Stomach smooth muscle (tissue), 2 donors: Measurements from ENCODE around the gene CSNK1D.

ENCODE experiments used
- H3K27ac ChIP-seq: one replicate; pipeline ENCODE4 v1.7.0; 2013; ENCODE audit warnings: mild to moderate bottlenecking, low read length, inconsistent platforms
- H3K27me3 ChIP-seq, 2 donors: one replicate each; pipeline ENCODE4 v1.7.0; 2013; ENCODE audit warnings: low read length in 2 of 2; ENCODE audit not compliant: insufficient read depth in 2 of 2, control insufficient read depth in 1 of 2
- H3K36me3 ChIP-seq, 2 donors: one replicate each; pipeline ENCODE4 v1.7.0; 2013; ENCODE audit warnings: low read length in 2 of 2; ENCODE audit not compliant: control insufficient read depth in 2 of 2, insufficient read depth in 2 of 2
- H3K4me1 ChIP-seq: one replicate; pipeline ENCODE4 v1.7.0; 2013; ENCODE audit warnings: low read length; ENCODE audit not compliant: control insufficient read depth, insufficient read depth
- H3K4me3 ChIP-seq, 2 donors: one replicate each; pipeline ENCODE4 v1.7.0; 2013; ENCODE audit warnings: low read length in 2 of 2
- H3K9ac ChIP-seq, 2 donors: one replicate each; pipeline ENCODE4 v1.7.0; 2013; ENCODE audit warnings: low read length in 2 of 2, mild to moderate bottlenecking in 1 of 2
- H3K9me3 ChIP-seq, 2 donors: one replicate each; pipeline ENCODE4 v1.7.0; 2013; ENCODE audit warnings: low read length in 2 of 2; ENCODE audit not compliant: control insufficient read depth in 2 of 2
- donor health status: healthy.
- donor health status: Pancreatic carcinoma.

Gene CSNK1D

DNA sequence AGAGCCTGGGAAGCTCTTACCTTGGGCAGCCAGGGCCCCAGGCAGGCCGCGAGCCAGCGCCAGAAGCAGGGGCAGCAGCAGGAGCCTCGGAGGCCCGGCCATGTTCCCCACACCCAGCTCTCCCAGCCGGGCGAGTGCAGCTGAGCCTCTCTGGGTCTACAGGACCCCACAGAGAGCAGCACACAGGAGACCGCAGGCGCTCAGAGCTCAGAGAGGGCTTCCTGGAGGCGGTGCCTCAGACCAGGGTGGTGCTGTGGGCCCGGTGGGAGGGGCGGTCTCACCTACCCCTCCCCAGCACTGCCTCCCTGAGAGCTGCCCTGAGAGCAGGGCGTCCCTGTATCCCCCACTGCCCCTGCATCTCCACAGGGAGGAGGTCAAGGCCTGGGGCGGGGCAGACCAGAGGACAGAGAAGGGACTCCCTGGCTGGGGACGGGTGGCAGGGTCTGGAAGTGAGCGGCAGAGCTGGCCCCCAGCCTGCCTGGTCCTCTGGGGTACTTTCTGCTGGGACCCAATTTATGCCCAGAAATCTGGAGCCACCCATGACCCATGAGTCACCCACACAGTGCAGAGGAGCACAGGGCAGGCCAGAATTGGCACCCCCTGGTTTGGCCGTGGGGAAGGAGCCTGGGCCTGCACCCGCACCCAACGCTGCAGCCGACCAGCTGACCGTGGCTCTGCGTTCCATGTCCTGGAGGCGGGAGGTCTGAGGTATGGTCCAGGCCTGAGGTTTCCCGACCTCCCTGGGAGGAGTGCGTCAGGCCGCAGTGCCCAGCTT, 44.1 kb upstream of the CSNK1D start, which contains the start of gene CD7:
Gene CD7, minus strand, starts transcription at position 215 of the 775 bp plus-strand sequence. Its CDS starts 113 bp downstream, at position 102.
- Histone ChIP-seq H3K27ac (no peak within 1 kb of the TSS), H3K4me3 (no peak within 1 kb of the TSS), H3K36me3 (no peaks in the 10 kb centered on the region), H3K9me3 (no peaks in the 10 kb centered on the region), H3K27me3 (peaks cover 21 to 40% of the 10 kb centered on the region in 2 donors), H3K4me1 (peaks cover 14% of the 10 kb centered on the region), H3K9ac (no peak within 1 kb of the TSS)

DNA sequence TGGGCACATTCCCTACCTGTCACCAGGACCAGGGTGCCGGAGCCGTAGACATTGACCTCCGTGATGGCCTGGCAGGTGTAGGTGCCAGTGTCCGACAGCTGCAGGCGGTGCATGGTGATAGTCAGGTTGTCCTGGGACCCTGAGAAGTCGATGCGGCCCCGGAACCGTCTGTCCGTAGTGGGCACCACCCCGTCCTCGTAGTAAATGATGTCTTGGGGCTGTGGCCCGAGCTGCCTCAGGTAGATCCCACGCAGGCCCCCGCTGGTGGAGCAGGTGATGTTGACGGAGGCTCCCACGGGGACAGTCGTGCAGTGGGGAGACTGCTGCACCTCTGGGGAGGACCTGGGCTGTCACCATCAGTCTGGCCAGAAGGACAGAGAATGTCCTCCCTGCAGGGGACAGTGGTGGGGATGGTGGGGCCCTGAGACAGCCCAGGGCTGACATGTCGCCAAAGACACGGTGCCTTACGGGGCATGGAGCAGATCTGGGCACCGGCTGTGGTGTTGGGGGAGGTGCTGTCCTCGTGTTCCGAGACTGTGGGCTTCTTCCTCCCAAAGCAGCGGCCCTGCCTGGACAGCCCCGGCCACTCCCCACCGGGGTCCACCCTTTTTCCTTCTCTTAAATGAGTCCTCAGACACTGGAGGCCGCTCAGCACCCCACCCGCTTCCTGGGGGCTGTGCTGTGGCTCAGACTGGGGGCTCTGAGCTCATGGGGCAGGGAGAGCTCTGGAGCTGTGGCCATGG, 43.3 kb upstream of the CSNK1D start:
- H3K27me3 ChIP-seq, result peaks cover 21 to 40% of the 10 kb centered on the region in 2 donors
- no peak overlapping the region for H3K27ac ChIP-seq
- H3K9ac ChIP-seq, result no peak overlapping the region
- no peak overlapping the region for H3K4me3 ChIP-seq
- peaks cover 14% of the 10 kb centered on the region for H3K4me1 ChIP-seq
- no peaks in the 10 kb centered on the region for H3K36me3 ChIP-seq
- no peaks in the 10 kb centered on the region for H3K9me3 ChIP-seq

DNA sequence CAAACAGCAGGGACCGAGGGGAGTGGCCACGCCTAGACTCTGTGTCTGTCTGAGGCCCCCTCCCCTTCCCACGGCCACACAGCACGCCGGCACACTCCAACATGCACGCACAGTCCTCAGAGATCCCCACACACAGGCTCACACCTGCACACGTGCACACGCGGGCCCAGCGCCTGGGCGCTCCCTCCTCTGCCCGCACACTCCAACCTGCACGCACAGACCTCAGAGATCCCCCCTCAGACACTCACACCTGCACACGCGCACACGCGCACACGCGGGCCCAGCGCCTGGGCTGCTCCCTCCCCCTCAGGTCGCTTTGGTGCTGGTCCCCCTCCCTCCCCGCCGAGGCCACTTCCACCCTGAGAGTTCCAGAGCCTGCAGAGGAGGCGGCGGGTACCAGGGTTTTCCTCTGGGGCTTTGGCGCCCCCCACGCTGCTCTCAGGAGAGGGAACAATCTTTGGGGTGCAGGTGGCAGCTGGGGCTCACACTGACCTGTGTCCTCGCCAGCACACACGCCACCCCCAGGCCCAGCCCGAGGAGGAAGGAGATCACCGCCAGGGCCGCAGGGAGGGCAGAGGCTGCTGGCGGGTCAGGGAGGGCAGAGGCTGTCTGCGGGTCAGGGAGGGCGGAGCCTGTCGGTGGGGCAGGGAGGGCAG, 42.3 kb upstream of the CSNK1D start:
- no peak overlapping the region for H3K9ac ChIP-seq
- H3K4me3 ChIP-seq, result no peak overlapping the region
- H3K36me3 ChIP-seq, result no peaks in the 10 kb centered on the region
- H3K27ac ChIP-seq, result no peak overlapping the region
- no peaks in the 10 kb centered on the region for H3K9me3 ChIP-seq
- peaks cover 11% of the 10 kb centered on the region for H3K4me1 ChIP-seq
- peaks cover 21 to 37% of the 10 kb centered on the region in 2 donors for H3K27me3 ChIP-seq

DNA sequence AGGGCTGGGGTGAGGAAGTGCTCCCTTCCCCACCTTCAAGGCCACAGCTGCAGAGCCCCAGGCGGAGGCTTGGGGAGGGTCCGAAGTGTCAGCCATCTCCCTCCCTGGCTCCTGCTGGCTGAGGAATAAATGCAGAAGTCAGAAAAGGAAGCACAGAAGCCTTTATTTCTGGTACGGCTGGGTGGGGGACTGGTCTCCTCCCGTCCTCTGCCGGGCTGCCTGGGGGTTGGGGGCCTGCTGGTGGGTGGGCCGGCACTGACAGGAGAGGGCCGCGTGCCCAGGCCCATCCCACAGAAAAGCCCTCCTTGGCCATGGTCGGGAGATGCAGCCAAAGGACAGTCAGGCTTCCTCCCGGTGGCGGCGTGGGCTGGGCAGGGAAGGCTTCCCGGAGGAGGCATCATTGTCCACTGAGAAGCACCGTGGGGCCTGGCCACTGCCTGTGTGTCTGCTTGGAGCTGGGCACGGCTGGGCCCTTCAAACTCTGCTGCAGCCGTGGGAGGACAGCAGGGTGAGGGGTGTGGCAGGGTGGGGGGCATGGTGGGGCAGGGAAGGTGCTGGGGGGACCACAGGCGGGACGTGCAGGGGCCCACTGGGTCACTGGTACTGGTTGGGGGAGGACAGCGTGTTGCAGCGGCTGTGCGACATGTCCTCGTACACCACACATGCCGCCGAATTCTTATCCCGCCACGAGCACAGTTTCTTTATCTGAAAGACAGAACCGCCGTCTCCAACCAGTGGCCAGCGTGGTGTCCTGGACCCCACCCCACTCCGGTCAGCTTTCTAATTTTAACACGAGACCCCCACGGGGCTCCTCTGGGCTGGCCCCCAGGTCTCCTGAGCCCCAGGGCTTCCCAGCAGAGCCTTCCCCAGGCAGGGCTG, 41.5 kb upstream of the CSNK1D start:
- Histone ChIP-seq H3K4me3 (no peak overlapping the region), H3K27me3 (peaks cover 29 to 42% of the 10 kb centered on the region in 2 donors), H3K36me3 (no peaks in the 10 kb centered on the region), H3K9me3 (no peaks in the 10 kb centered on the region), H3K27ac (no peak overlapping the region), H3K9ac (no peak overlapping the region), H3K4me1 (peaks cover 11% of the 10 kb centered on the region)

DNA sequence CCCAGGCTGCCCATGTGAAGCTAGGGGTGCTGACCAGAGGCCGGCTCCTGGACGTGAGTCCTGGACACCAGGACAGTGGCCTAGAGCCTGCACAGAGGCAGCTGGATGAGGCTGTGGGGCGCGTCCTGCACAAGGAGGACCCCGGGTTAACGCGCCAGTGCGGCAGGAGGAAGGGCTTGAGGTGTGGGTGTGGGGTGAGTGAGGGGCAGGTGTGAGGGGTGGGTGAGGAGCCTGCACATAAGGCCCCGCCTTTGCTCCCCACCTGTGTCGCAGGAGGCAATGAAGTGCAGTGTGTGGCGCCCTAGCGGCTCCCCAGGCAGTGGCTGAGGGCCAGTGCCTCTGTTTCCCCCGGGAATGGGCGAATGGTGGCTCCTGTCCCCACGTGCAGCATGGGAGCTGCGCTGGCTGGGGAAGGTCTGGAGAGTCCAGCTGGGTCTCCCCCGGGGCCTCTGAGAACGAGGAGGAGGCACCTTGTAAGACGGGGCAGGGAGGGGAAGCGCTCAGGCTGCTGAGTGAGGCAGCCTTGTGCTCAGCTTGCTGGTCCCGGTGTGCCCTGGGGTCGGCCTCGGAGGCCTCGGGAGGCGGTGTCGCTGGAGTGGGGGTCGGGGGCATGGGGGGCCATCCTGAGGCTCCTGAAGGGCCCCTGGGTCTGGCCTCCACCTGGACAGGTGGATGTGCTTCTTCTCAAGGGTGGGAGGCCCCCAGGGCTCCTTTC, 40.7 kb upstream of the CSNK1D start:
- no peak overlapping the region for H3K9ac ChIP-seq
- peaks cover 11% of the 10 kb centered on the region for H3K4me1 ChIP-seq
- no peaks in the 10 kb centered on the region for H3K9me3 ChIP-seq
- H3K27me3 ChIP-seq, result peaks cover 29 to 42% of the 10 kb centered on the region in 2 donors
- no peak overlapping the region for H3K27ac ChIP-seq
- no peaks in the 10 kb centered on the region for H3K36me3 ChIP-seq
- no peak overlapping the region for H3K4me3 ChIP-seq

DNA sequence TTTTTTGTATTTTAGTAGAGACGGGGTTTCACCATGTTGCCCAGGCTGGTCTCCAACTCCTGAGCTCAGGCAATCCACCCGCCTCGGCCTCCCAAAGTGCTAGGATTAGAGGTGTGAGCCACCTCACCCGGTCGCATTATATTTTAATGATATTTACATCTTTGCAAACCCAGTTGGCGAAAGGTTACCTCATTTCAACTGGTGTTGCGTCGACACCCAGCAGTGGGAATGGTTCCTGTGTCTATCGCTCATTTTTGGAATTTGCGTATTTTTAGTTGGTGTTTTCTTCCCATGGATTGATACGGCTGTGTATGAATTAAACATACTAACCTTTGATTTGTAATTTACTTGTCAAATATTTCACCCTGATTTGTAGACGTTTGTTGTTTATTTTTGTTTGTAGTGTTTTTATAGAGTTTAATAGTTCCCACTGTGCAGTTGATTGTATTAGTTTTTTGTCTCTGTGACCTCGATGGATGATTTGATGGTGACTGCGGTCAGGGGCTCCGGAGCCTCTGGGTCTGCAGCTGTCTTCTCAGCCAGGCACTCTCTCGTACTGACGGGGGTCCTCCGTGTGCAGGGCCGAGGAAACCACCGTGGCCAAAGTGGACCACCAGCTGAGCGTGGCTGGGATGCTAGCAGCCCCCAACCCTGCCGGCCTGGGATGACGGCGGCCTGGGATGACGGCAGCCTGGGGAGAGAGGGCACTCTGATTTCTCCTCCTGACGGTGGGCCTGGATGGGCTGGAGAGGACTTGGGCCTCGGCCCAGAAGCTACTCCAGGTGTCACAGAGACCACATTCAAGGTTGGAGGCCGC, 39.9 kb upstream of the CSNK1D start:
- peaks cover 11% of the 10 kb centered on the region for H3K4me1 ChIP-seq

DNA sequence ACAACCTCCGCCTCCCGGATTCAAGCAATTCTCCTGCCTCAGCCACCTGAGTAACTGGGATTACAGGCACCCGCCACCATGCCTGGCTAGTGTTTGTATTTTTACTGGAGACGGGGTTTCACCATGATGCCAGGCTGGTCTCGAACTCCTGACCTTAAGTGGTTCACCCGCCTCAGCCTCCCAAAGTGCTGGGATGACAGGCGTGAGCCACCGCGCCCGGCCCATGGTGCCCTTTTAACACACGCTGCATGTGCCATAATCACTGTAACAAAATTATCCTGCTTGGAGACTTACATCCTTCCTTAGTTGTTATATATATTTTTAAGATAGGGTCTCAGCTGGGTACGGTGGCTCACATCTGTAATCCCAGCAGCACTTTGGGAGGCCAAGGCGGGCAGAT, 38.5 kb upstream of the CSNK1D start:
- no peak overlapping the region for H3K27ac ChIP-seq
- H3K4me1 ChIP-seq, result peaks cover 11% of the 10 kb centered on the region
- no peaks in the 10 kb centered on the region for H3K36me3 ChIP-seq
- H3K9me3 ChIP-seq, result no peaks in the 10 kb centered on the region
- H3K4me3 ChIP-seq, result no peak overlapping the region
- H3K9ac ChIP-seq, result no peak overlapping the region
- H3K27me3 ChIP-seq, result peaks cover 32 to 42% of the 10 kb centered on the region in 2 donors

More for the DNA sequence above, 39.9 kb upstream of the CSNK1D start:
- Histone ChIP-seq H3K4me3 (no peak overlapping the region), H3K9me3 (no peaks in the 10 kb centered on the region), H3K27ac (no peak overlapping the region), H3K36me3 (no peaks in the 10 kb centered on the region), H3K27me3 (peaks cover 32 to 42% of the 10 kb centered on the region in 2 donors), H3K9ac (no peak overlapping the region)

DNA sequence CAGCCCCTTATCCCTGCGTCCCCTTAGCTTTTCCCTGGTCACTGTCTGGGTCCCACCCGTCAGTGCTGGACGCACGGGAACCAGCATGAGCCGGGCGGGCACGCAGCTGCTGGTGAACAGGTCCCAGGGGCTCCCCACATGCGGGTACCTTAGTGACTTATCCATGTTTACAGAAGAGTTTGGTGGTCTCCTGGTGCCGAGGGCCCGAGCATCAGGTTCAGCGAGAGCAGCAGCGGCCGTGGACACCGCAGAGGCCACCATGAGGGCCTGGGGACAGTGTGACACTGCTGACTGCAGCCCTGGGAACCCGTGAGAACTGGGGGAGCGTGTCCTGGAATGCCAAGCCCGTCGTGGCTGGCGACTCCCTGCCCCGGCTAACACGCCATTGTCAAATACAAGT, 37.4 kb upstream of the CSNK1D start:
- no peaks in the 10 kb centered on the region for H3K36me3 ChIP-seq
- no peak overlapping the region for H3K27ac ChIP-seq
- no peak overlapping the region for H3K4me3 ChIP-seq
- peaks cover 29 to 31% of the 10 kb centered on the region in 2 donors for H3K27me3 ChIP-seq
- H3K9ac ChIP-seq, result no peak overlapping the region
- H3K4me1 ChIP-seq, result peaks cover 3% of the 10 kb centered on the region
- no peaks in the 10 kb centered on the region for H3K9me3 ChIP-seq
